GM12892 (cell line): Measurements from ENCODE around the gene LRRC61.

Experiments
- POLR2A ChIP-seq: IDR thresholded peaks from 2 replicates; pipeline ENCODE4 v1.6.1; 2011; ENCODE audit warnings: low read depth, low read length, control low read depth
- TAF1 ChIP-seq: IDR thresholded peaks from 2 replicates; pipeline ENCODE4 v1.6.1; 2011; ENCODE audit warnings: low read depth, mild to moderate bottlenecking, control low read depth, low read length, borderline replicate concordance

- TF ChIP-seq POLR2A (no peak), TAF1 (no peak)
Observed at GRCh38 chr7:150359622-150360362, 36.6 kb downstream of the LRRC61 start.
